Astrocyte (in vitro differentiated cells and primary cell): ENCODE results near the gene ZNF544. TPM values are rescaled to one million over a fixed set of nuclear protein-coding genes. Genes with fewer than 3 reads are reported as not detected.

ENCODE experiments used
- DNase-seq: peaks from one replicate; pipeline ENCODE4 v3.0.0-alpha.2; 2010; ENCODE audit warnings: low read depth
- FAIRE-seq: peaks from 2 replicates; lab custom pipeline; 2011; peaks lifted over from hg19 to GRCh38; lab: Jason Lieb, UNC
- H2AFZ ChIP-seq: 2 replicates; pipeline ENCODE4 v1.6.0; 2012; ENCODE audit warnings: low read depth, low read length, inconsistent platforms
- H3K27ac ChIP-seq: 2 replicates; pipeline ENCODE4 v1.5.1; 2011; ENCODE audit warnings: low read depth, low read length, inconsistent platforms
- H3K27me3 ChIP-seq: 2 replicates; pipeline ENCODE4 v1.6.0; 2011; ENCODE audit warnings: low read length, inconsistent platforms; ENCODE audit not compliant: insufficient read depth
- H3K36me3 ChIP-seq: 2 replicates; pipeline ENCODE4 v1.5.1; 2011; ENCODE audit warnings: low read length, inconsistent platforms; ENCODE audit not compliant: insufficient read depth
- H3K4me1 ChIP-seq: 2 replicates; pipeline ENCODE4 v1.5.1; 2011; ENCODE audit warnings: low read length, inconsistent platforms; ENCODE audit not compliant: insufficient read depth
- H3K4me2 ChIP-seq: 2 replicates; pipeline ENCODE4 v1.6.0; 2012; ENCODE audit warnings: low read length, inconsistent platforms
- H3K4me3 ChIP-seq: 2 replicates; pipeline ENCODE4 v1.5.1; 2011; ENCODE audit warnings: low read depth, mild to moderate bottlenecking, low read length, inconsistent platforms; ENCODE audit not compliant: insufficient read depth
- H3K79me2 ChIP-seq: 2 replicates; pipeline ENCODE4 v1.6.0; 2012; ENCODE audit warnings: mild to moderate bottlenecking, low read length, inconsistent platforms; ENCODE audit not compliant: insufficient read depth
- H3K9ac ChIP-seq: 2 replicates; pipeline ENCODE4 v1.6.0; 2012; ENCODE audit warnings: mild to moderate bottlenecking, low read length, inconsistent platforms
- H3K9me3 ChIP-seq: 2 replicates; pipeline ENCODE4 v1.5.1; 2012; ENCODE audit warnings: low read depth, mild to moderate bottlenecking, low read length, inconsistent platforms; ENCODE audit not compliant: insufficient read depth
- H4K20me1 ChIP-seq: 2 replicates; pipeline ENCODE4 v1.6.0; 2012; ENCODE audit warnings: low read length, inconsistent platforms; ENCODE audit not compliant: insufficient read depth
- H3K27ac Mint-ChIP-seq: one replicate; pipeline ENCODE4 v1.8.0; 2021; ENCODE audit warnings: mild to moderate bottlenecking, mixed read lengths; ENCODE audit not compliant: unreplicated experiment
- H3K27me3 Mint-ChIP-seq: one replicate; pipeline ENCODE4 v1.8.0; 2021; ENCODE audit warnings: low read depth, mixed read lengths; ENCODE audit not compliant: unreplicated experiment
- H3K36me3 Mint-ChIP-seq: one replicate; pipeline ENCODE4 v1.8.0; 2021; ENCODE audit warnings: low read depth, mixed read lengths; ENCODE audit not compliant: unreplicated experiment
- H3K4me1 Mint-ChIP-seq: one replicate; pipeline ENCODE4 v1.8.0; 2021; ENCODE audit warnings: low read depth, mixed read lengths; ENCODE audit not compliant: unreplicated experiment
- H3K4me3 Mint-ChIP-seq: one replicate; pipeline ENCODE4 v1.8.0; 2021; ENCODE audit warnings: mild to moderate bottlenecking, moderate library complexity, mixed read lengths; ENCODE audit not compliant: unreplicated experiment
- H3K9me3 Mint-ChIP-seq: one replicate; pipeline ENCODE4 v1.8.0; 2021; ENCODE audit warnings: mild to moderate bottlenecking, mixed read lengths; ENCODE audit not compliant: unreplicated experiment
- CTCF ChIP-seq: IDR thresholded peaks from 2 replicates; pipeline ENCODE4 v1.5.1; 2011; ENCODE audit warnings: low read depth, mild to moderate bottlenecking, inconsistent platforms, low read length, moderate library complexity; ENCODE audit not compliant: insufficient read depth
- EZH2 ChIP-seq: IDR thresholded peaks from 2 replicates; pipeline ENCODE4 v1.6.1; 2012; ENCODE audit warnings: mild to moderate bottlenecking, low read length, inconsistent platforms; ENCODE audit not compliant: insufficient read depth
- total RNA-seq: library from RNA; stranded (reverse); gene quantifications from 2 replicates; pipeline ENCODE4 v1.2.1, GENCODE V29; 2021

The ZNF544 gene
- total RNA-seq, 1 donor from 2014 or later: 23.4 TPM

DNA sequence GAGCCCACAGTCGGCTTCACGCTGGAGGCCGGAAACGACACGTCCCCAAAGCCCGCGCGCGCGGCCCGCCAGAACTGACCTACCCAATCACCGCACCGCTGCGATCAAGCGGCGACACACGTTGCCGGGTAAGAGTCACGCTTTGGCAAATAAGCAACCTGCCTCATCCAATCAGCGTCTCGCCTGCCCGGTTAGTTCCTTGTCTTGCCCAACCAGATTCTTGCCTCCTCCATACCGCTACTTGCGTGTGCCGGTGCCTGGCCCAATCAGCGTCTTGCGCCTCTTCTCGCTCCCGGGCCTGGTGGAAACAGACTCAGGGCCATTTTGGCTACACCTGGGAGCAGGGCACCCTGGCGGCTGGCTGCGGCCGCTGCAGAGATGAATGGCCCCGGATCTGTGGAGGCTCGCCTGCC is 11.6 kb upstream of the ZNF544 start:
- Mint-ChIP-seq H3K4me1 (no peaks in the 10 kb centered on the region), H3K27me3 (no peaks in the 10 kb centered on the region), H3K4me3 (no peak overlapping the region), H3K9me3 (peaks cover 58% of the 10 kb centered on the region), H3K27ac (no peak overlapping the region), H3K36me3 (peaks cover 41% of the 10 kb centered on the region)
- H3K4me2 ChIP-seq: no peak overlapping the region
- no peak for FAIRE-seq
- H2AFZ ChIP-seq: no peak overlapping the region
- H3K27ac ChIP-seq: no peak overlapping the region
- TF ChIP-seq CTCF: no peak
- no peak for TF ChIP-seq EZH2
- no peak for DNase-seq
- H3K9ac ChIP-seq: no peak overlapping the region
- H3K36me3 ChIP-seq: peaks cover 23% of the 10 kb centered on the region
- no peak overlapping the region for H3K4me3 ChIP-seq
- H3K9me3 ChIP-seq: peaks cover 54% of the 10 kb centered on the region
- H3K27me3 ChIP-seq: no peaks in the 10 kb centered on the region
- H4K20me1 ChIP-seq: no peaks in the 10 kb centered on the region
- no peaks in the 10 kb centered on the region for H3K79me2 ChIP-seq
- H3K4me1 ChIP-seq: no peaks in the 10 kb centered on the region

DNA sequence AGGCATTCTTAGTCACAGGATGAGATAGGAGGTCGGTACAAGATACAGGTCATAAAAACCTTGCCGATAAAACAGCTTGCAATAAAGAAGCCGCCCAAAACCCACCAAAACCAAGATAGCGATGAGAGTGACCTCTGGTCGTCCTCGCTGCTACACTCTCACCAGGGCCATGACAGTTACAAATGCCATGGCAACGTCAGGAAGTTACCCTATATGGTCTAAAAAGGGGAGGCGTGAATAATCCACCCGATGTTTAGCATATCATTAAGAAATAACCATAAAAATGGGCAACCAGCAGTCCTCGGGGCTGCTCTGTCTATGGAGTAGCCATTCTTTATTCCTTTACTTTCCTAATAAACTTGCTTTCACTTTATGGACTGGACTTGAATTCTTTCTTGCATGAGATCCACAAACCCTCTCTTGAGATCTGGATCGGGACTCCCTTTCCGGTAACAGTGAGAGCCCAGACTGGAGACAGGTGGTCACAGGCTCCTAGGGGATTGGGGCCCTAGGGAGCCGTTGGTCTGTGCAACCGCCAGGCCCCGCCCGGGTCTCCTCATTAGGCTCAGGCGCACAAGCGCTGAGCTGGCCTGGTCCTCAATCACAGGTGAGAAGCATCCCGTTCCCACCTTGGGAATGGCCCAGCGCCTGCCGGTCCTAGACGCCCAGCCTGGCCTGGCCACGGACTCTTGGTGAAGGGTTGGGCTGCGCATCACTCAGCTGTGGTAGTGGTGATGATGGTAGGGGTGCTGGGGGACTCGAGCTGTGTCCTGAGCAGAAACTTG is 10.9 kb upstream of the ZNF544 start:
- H3K4me1 Mint-ChIP-seq: no peaks in the 10 kb centered on the region
- FAIRE-seq (no peak), DNase-seq (no peak)
- Histone ChIP-seq H3K79me2 (no peaks in the 10 kb centered on the region), H3K4me1 (no peaks in the 10 kb centered on the region), H3K4me2 (no peak overlapping the region), H3K36me3 (peaks cover 15% of the 10 kb centered on the region), H3K9me3 (peaks cover 47% of the 10 kb centered on the region), H2AFZ (no peak overlapping the region), H3K27ac (no peak overlapping the region), H3K4me3 (no peak overlapping the region), H3K9ac (no peak overlapping the region), H4K20me1 (no peaks in the 10 kb centered on the region), H3K27me3 (no peaks in the 10 kb centered on the region)
- H3K36me3 Mint-ChIP-seq: peaks cover 34% of the 10 kb centered on the region
- TF ChIP-seq CTCF (no peak), EZH2 (no peak)
- H3K27me3 Mint-ChIP-seq: no peaks in the 10 kb centered on the region
- H3K27ac Mint-ChIP-seq: no peak overlapping the region
- peaks cover 53% of the 10 kb centered on the region for H3K9me3 Mint-ChIP-seq
- no peak overlapping the region for H3K4me3 Mint-ChIP-seq

GRCh38 chr19:58218899-58219298 is 9.8 kb upstream of the ZNF544 start:
- no peaks in the 10 kb centered on the region for H3K4me1 Mint-ChIP-seq
- no peak overlapping the region for H3K9ac ChIP-seq
- H3K4me1 ChIP-seq: no peaks in the 10 kb centered on the region
- H3K27ac ChIP-seq: no peak overlapping the region
- no peak for FAIRE-seq
- H2AFZ ChIP-seq: no peak overlapping the region
- H3K4me3 Mint-ChIP-seq: no peak overlapping the region
- H3K36me3 ChIP-seq: peaks cover 5% of the 10 kb centered on the region
- H3K27me3 Mint-ChIP-seq: no peaks in the 10 kb centered on the region
- H3K27me3 ChIP-seq: no peaks in the 10 kb centered on the region
- no peaks in the 10 kb centered on the region for H4K20me1 ChIP-seq
- peaks cover 36% of the 10 kb centered on the region for H3K9me3 ChIP-seq
- H3K36me3 Mint-ChIP-seq: peaks cover 23% of the 10 kb centered on the region
- TF ChIP-seq EZH2 (no peak), CTCF (no peak)
- H3K9me3 Mint-ChIP-seq: peaks cover 42% of the 10 kb centered on the region
- H3K4me3 ChIP-seq: no peak overlapping the region
- no peak overlapping the region for H3K4me2 ChIP-seq
- no peak for DNase-seq
- H3K79me2 ChIP-seq: no peaks in the 10 kb centered on the region
- no peak overlapping the region for H3K27ac Mint-ChIP-seq
